GM23248 (cell line): Measurements from ENCODE around the gene HOXB3.

ENCODE experiments used
- EZH2 ChIP-seq: fragments of 200-600 bp; sonication (generic); IDR thresholded peaks from 2 replicates; pipeline ENCODE4 v1.6.1; 2018; ENCODE audit warnings: antibody characterized with exemption, mild to moderate bottlenecking; ENCODE audit not compliant: insufficient read depth, poor library complexity, severe bottlenecking
- EZH2phosphoT487 ChIP-seq: fragments of 200-600 bp; sonication (generic); IDR thresholded peaks from 2 replicates; pipeline ENCODE4 v1.6.1; 2018; ENCODE audit warnings: antibody characterized with exemption, moderate library complexity, mild to moderate bottlenecking, low read depth; ENCODE audit not compliant: insufficient read depth

DNA sequence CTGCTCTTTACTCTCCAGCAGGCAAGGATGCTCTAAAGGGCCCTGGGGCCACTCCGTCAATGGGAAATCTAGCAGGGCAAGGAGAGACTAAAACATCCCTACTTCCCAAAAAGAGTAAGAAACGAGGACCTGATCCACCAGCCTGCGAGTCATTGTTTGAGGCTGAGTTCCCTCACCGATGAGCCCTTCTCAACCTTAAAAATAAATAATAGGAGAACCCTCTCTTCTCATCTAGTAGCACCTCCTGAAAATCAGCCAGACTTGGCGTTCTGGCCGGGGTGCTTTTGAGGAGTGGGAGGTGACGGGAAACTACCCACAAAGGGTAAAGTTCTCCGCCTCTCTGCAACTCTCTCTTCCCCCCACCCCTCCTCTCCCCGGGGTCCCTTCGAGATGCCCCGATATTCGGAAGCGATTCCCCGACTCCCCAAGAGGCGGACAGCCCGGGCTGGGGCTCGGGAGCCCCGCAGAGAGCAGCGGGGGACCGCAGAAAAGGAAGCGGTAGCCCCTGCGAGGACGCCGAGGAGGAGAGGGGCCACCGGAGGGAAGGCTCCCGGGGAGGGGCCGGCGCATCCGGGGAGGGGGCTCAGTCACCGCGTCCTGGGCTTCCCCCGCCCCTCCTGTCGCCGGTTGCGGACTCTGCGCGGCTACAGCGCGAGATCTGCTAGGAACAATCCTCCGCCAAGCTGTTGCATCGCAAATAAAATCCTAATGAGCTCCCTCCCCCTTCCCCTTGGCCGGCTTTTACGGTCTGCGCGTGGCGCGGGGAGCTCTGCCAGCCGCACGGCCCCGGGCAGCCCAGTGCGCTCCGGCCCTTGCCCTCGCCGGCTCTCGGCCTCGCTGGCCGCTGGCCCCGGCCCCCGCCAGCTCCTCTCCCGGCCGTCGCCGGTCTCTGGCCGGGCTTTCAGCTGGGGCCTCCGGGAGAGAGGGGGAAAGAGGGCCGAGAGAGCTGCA, 34.8 kb upstream of the HOXB3 start:
- TF ChIP-seq EZH2 (peak; percentile 91), EZH2phosphoT487 (peak; percentile 25; the same call in 1 of the 2 replicates)
